Measurements from ENCODE around the gene TEAD1.

Gene TEAD1

DNA sequence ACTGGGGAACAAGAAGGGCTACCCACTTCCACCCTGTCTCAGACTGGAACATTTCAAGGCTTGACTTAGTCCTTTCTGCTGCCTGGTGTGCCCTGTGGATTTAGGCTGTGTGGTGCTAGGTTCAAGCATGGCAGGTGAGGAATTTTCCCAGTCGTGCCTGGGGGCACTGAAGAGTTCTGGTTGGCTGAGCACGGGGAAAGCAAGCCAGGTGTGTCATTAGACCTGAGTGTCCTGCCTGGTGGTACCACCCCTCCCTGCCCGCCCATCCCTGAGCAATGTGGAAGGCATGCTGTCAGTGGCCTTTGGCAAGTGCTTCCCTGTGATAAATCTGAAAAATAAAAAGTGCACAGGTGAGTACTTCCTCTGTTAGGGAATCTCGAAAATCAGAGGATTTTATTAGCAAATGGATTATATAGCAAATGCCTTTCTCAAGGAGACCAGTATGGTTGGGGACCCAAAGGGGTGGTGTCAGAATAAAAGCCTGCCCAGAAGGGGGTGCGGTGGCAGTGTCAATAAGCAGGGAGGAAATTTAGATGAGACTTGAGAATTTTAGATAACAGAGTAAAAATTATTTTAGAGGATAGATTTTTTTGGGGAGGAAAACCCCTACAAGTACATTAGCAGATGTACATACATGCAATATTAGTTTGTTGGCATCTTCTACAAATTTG, 22.8 kb downstream of the TEAD1 start:
- Histone ChIP-seq H3K9me3 (ENCODE audit: low read length) (no peaks in the 10 kb centered on the region), H3K4me1 (ENCODE audit: insufficient read depth, low read length) (peaks cover 57% of the 10 kb centered on the region), H3K27ac (ENCODE audit: low read depth, low read length) (no peak overlapping the region), H3K36me3 (ENCODE audit: insufficient read depth, low read length) (no peaks in the 10 kb centered on the region), H3K27me3 (ENCODE audit: control insufficient read depth in 1 of 2, insufficient read depth in 2 of 2, low read length in 2 of 2) (no peaks in the 10 kb centered on the region), H3K4me3 (ENCODE audit: low read depth in 1 of 2, low read length in 2 of 2) (no peak overlapping the region), H3K9ac (ENCODE audit: low read length) (no peak overlapping the region)

DNA sequence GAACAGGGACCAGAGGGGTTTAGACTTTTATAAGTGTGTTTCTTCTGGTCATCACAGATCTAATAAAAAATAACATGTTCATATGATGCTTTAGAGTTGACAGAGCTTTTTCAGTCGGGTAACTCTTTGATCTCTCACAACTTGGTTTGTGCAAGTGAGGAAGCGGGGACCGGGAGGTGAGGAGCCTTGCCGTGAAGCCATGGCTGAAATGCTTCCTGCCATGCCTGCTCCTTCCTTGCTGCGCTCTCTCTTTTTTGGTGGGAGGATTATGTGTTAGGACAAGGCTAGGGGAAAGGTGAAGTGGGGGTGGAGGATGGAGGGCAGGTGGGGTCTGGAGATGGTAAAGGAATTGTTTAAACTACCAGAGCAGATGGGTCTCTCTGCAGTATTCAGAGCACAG, 23.8 kb downstream of the TEAD1 start:
- no peak overlapping the region for H3K27ac ChIP-seq (ENCODE audit: low read depth, low read length)
- peaks cover 51% of the 10 kb centered on the region for H3K4me1 ChIP-seq (ENCODE audit: insufficient read depth, low read length)
- no peak overlapping the region for H3K9ac ChIP-seq (ENCODE audit: low read length)
- no peak overlapping the region for H3K4me3 ChIP-seq (ENCODE audit: low read depth in 1 of 2, low read length in 2 of 2)
- no peaks in the 10 kb centered on the region for H3K9me3 ChIP-seq (ENCODE audit: low read length)
- no peaks in the 10 kb centered on the region for H3K27me3 ChIP-seq (ENCODE audit: control insufficient read depth in 1 of 2, insufficient read depth in 2 of 2, low read length in 2 of 2)
- no peaks in the 10 kb centered on the region for H3K36me3 ChIP-seq (ENCODE audit: insufficient read depth, low read length)

- Histone ChIP-seq H3K36me3 (ENCODE audit: insufficient read depth, low read length) (no peaks in the 10 kb centered on the region), H3K4me3 (ENCODE audit: low read depth in 1 of 2, low read length in 2 of 2) (no peak overlapping the region), H3K27me3 (ENCODE audit: control insufficient read depth in 1 of 2, insufficient read depth in 2 of 2, low read length in 2 of 2) (no peaks in the 10 kb centered on the region), H3K27ac (ENCODE audit: low read depth, low read length) (no peak overlapping the region), H3K4me1 (ENCODE audit: insufficient read depth, low read length) (peaks cover 50% of the 10 kb centered on the region), H3K9me3 (ENCODE audit: low read length) (no peaks in the 10 kb centered on the region), H3K9ac (ENCODE audit: low read length) (no peak overlapping the region)
These were observed 27.8 kb downstream of the TEAD1 start for GRCh38 chr11:12701811-12702592.

DNA sequence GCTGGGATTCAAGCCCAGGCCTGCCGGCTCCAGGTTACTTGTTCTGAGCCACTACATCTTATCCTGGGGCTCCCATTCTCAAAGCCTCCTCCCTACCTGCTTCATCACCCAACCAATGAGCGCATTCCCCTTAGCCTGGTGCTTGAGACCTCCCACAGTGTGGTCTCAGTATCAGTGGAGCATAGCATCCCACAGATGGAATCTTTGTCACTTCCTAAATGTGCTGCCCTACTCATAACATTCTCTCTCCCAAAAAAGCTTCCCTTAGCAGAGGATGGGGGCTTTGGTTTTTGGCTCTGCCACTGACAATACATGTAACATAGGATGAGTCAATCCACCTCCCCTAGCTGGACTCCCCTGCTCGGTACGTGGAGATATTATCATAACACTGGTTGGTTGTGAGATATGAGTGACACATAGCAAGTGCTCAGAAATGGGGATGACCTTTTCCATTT, 28.8 kb downstream of the TEAD1 start:
- Histone ChIP-seq H3K36me3 (ENCODE audit: insufficient read depth, low read length) (no peaks in the 10 kb centered on the region), H3K4me3 (ENCODE audit: low read depth in 1 of 2, low read length in 2 of 2) (no peak overlapping the region), H3K9ac (ENCODE audit: low read length) (no peak overlapping the region), H3K9me3 (ENCODE audit: low read length) (no peaks in the 10 kb centered on the region), H3K27me3 (ENCODE audit: control insufficient read depth in 1 of 2, insufficient read depth in 2 of 2, low read length in 2 of 2) (no peaks in the 10 kb centered on the region), H3K27ac (ENCODE audit: low read depth, low read length) (no peak overlapping the region), H3K4me1 (ENCODE audit: insufficient read depth, low read length) (peaks cover 60% of the 10 kb centered on the region)

GRCh38 chr11:12704049-12704448, 29.8 kb downstream of the TEAD1 start:
- Histone ChIP-seq H3K27me3 (ENCODE audit: control insufficient read depth in 1 of 2, insufficient read depth in 2 of 2, low read length in 2 of 2) (no peaks in the 10 kb centered on the region), H3K9ac (ENCODE audit: low read length) (no peak overlapping the region), H3K4me3 (ENCODE audit: low read depth in 1 of 2, low read length in 2 of 2) (no peak overlapping the region), H3K9me3 (ENCODE audit: low read length) (no peaks in the 10 kb centered on the region), H3K27ac (ENCODE audit: low read depth, low read length) (no peak overlapping the region), H3K36me3 (ENCODE audit: insufficient read depth, low read length) (no peaks in the 10 kb centered on the region), H3K4me1 (ENCODE audit: insufficient read depth, low read length) (peaks cover 62% of the 10 kb centered on the region)

DNA sequence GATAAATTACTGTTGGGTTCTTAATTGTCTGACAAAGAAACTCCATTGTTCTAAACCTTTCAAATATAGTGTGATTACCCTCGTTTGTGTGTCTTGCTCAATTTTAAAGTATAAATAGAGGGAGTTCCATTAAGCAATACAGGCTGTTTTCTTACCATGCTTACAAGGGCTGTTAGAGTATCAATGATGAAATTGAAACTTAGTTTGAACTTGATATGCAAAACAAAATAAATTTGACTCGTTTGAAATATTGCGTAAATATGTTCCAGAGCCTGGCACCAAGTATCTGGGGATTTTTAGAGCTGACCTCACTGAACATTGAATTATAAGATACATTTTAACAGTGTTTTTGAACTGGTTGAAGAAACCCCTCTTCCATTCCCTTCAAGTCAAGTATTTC, 31.7 kb downstream of the TEAD1 start:
- Histone ChIP-seq H3K27ac (ENCODE audit: low read depth, low read length) (no peak overlapping the region), H3K9me3 (ENCODE audit: low read length) (no peaks in the 10 kb centered on the region), H3K36me3 (ENCODE audit: insufficient read depth, low read length) (no peaks in the 10 kb centered on the region), H3K4me3 (ENCODE audit: low read depth in 1 of 2, low read length in 2 of 2) (no peak overlapping the region), H3K27me3 (ENCODE audit: control insufficient read depth in 1 of 2, insufficient read depth in 2 of 2, low read length in 2 of 2) (no peaks in the 10 kb centered on the region), H3K4me1 (ENCODE audit: insufficient read depth, low read length) (peaks cover 56% of the 10 kb centered on the region), H3K9ac (ENCODE audit: low read length) (no peak overlapping the region)

DNA sequence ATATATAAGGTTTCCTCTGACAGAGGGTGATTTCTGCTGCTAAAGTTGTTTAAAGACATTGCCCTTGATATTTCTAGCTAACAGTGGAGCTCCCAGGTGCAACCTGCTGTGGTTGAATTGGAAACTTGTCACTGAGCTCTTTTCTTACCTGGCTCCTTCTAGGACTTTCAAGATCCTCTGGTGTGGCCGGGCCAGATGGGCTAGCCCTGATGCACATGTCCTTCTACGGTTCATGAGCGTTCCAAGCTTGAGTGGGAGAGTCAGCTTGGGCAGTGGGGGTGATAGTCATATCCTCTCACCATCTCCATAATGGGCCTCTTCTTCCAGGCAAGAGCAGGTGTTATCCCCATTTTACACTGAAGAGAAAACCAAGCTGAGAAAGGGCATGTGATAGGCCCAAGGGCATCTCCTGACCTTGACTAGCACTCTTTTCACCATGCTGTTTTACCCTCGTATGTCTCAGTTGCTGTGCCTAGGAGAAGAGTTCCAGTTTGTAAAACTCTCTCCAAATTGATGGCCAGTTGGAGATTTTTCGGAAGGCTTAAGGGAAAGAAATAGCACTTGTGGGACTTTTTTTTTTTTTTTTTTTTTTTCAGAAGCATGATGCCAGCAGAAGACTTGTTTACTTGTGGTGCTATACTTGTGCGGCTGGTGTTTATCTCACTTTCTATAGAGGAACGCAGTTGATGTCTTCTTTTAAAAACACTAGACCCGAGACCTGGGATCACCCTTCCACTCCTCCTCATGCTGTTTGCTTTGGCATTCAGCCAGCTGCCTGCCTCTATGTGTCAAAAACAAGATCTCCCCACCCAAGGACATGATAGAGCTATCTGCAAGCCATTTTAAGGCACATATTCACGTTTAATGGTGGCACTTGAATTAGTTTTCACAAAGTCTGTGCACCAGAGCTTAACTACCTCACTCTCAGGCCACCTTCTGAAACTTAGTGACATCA, 32.6 kb downstream of the TEAD1 start:
- Histone ChIP-seq H3K9ac (ENCODE audit: low read length) (no peak overlapping the region), H3K4me3 (ENCODE audit: low read depth in 1 of 2, low read length in 2 of 2) (peak overlapping the region in 1 of 2 donors; percentile 21), H3K27ac (ENCODE audit: low read depth, low read length) (no peak overlapping the region), H3K27me3 (ENCODE audit: control insufficient read depth in 1 of 2, insufficient read depth in 2 of 2, low read length in 2 of 2) (no peaks in the 10 kb centered on the region), H3K9me3 (ENCODE audit: low read length) (no peaks in the 10 kb centered on the region), H3K4me1 (ENCODE audit: insufficient read depth, low read length) (peaks cover 47% of the 10 kb centered on the region), H3K36me3 (ENCODE audit: insufficient read depth, low read length) (no peaks in the 10 kb centered on the region)

GRCh38 chr11:12707500-12707880, 33.3 kb downstream of the TEAD1 start:
- H3K9me3 ChIP-seq (ENCODE audit: low read length): no peaks in the 10 kb centered on the region
- H3K9ac ChIP-seq (ENCODE audit: low read length): no peak overlapping the region
- H3K4me3 ChIP-seq (ENCODE audit: low read depth in 1 of 2, low read length in 2 of 2): peak overlapping the region in 1 of 2 donors; percentile 21
- H3K27me3 ChIP-seq (ENCODE audit: control insufficient read depth in 1 of 2, insufficient read depth in 2 of 2, low read length in 2 of 2): no peaks in the 10 kb centered on the region
- H3K4me1 ChIP-seq (ENCODE audit: insufficient read depth, low read length): peaks cover 45% of the 10 kb centered on the region
- H3K27ac ChIP-seq (ENCODE audit: low read depth, low read length): no peak overlapping the region
- H3K36me3 ChIP-seq (ENCODE audit: insufficient read depth, low read length): no peaks in the 10 kb centered on the region

- Histone ChIP-seq H3K4me1 (ENCODE audit: insufficient read depth, low read length) (peaks cover 49% of the 10 kb centered on the region), H3K27me3 (ENCODE audit: control insufficient read depth in 1 of 2, insufficient read depth in 2 of 2, low read length in 2 of 2) (no peaks in the 10 kb centered on the region), H3K27ac (ENCODE audit: low read depth, low read length) (no peak overlapping the region), H3K9me3 (ENCODE audit: low read length) (no peaks in the 10 kb centered on the region), H3K36me3 (ENCODE audit: insufficient read depth, low read length) (no peaks in the 10 kb centered on the region), H3K9ac (ENCODE audit: low read length) (no peak overlapping the region), H3K4me3 (ENCODE audit: low read depth in 1 of 2, low read length in 2 of 2) (no peak overlapping the region)
These were observed 37.3 kb downstream of the TEAD1 start for GRCh38 chr11:12711496-12711895.

GRCh38 chr11:12712132-12712531, 37.9 kb downstream of the TEAD1 start:
- Histone ChIP-seq H3K9me3 (ENCODE audit: low read length) (no peaks in the 10 kb centered on the region), H3K4me3 (ENCODE audit: low read depth in 1 of 2, low read length in 2 of 2) (no peak overlapping the region), H3K27ac (ENCODE audit: low read depth, low read length) (no peak overlapping the region), H3K4me1 (ENCODE audit: insufficient read depth, low read length) (peaks cover 48% of the 10 kb centered on the region), H3K27me3 (ENCODE audit: control insufficient read depth in 1 of 2, insufficient read depth in 2 of 2, low read length in 2 of 2) (no peaks in the 10 kb centered on the region), H3K9ac (ENCODE audit: low read length) (no peak overlapping the region), H3K36me3 (ENCODE audit: insufficient read depth, low read length) (no peaks in the 10 kb centered on the region)

- no peak overlapping the region for H3K4me3 ChIP-seq (ENCODE audit: low read depth in 1 of 2, low read length in 2 of 2)
- no peaks in the 10 kb centered on the region for H3K27me3 ChIP-seq (ENCODE audit: control insufficient read depth in 1 of 2, insufficient read depth in 2 of 2, low read length in 2 of 2)
- peaks cover 40% of the 10 kb centered on the region for H3K4me1 ChIP-seq (ENCODE audit: insufficient read depth, low read length)
- no peak overlapping the region for H3K27ac ChIP-seq (ENCODE audit: low read depth, low read length)
- no peaks in the 10 kb centered on the region for H3K9me3 ChIP-seq (ENCODE audit: low read length)
- H3K9ac ChIP-seq (ENCODE audit: low read length): no peak overlapping the region
- H3K36me3 ChIP-seq (ENCODE audit: insufficient read depth, low read length): no peaks in the 10 kb centered on the region
These were observed 40.9 kb downstream of the TEAD1 start for GRCh38 chr11:12715131-12715530.
